K562 (cell line): ENCODE data around the gene TMEM128. TPM values are rescaled to one million over a fixed set of nuclear protein-coding genes. Genes with fewer than 3 reads are reported as not detected.

Experiments
- BCOR ChIP-seq: fragments of 450-650 bp; IDR thresholded peaks from 2 replicates; pipeline ENCODE4 v1.6.1; 2016
- CHD1 ChIP-seq: fragments of 200-600 bp; sonication (generic); IDR thresholded peaks from one replicate; pipeline ENCODE4 v1.6.1; 2012; ENCODE audit warnings: mild to moderate bottlenecking, moderate library complexity, low read length, inconsistent platforms
- COPS2 ChIP-seq: fragments of 450-650 bp; conservative IDR thresholded peaks from 2 replicates; pipeline ENCODE4 v1.6.1; 2016; ENCODE audit warnings: mild to moderate bottlenecking, moderate library complexity
- EP300 ChIP-seq: IDR thresholded peaks from 2 replicates; pipeline ENCODE4 v1.6.1; 2012; ENCODE audit warnings: low read length, improper control_type of control experiment
- FIP1L1 ChIP-seq: fragments of 200-400 bp; formaldehyde crosslinking; IDR thresholded peaks from 2 replicates; pipeline ENCODE4 v1.6.1; 2018; ENCODE audit warnings: mild to moderate bottlenecking, low read depth, low read length; ENCODE audit not compliant: poor library complexity, severe bottlenecking
- FOXP1 ChIP-seq: sonication (generic); formaldehyde crosslinking; IDR thresholded peaks from 2 replicates; pipeline ENCODE4 v1.8.0; 2022; ENCODE audit warnings: mild to moderate bottlenecking, missing genetic modification reagents
- GABPB2 ChIP-seq: fragments of 250-450 bp; sonication (Bioruptor Pico); conservative IDR thresholded peaks from 2 replicates; pipeline ENCODE4 v1.5.1; 2021; ENCODE audit warnings: mild to moderate bottlenecking
- HMG20A ChIP-seq: fragments of 450-650 bp; formaldehyde crosslinking; conservative IDR thresholded peaks from 2 replicates; pipeline ENCODE4 v1.4.0; 2020; ENCODE audit warnings: mild to moderate bottlenecking, mixed read lengths
- NFIC ChIP-seq: fragments of 450-650 bp; IDR thresholded peaks from 2 replicates; pipeline ENCODE4 v1.6.1; 2017; ENCODE audit warnings: mild to moderate bottlenecking, inconsistent platforms
- NFRKB ChIP-seq: fragments of 450-650 bp; IDR thresholded peaks from 2 replicates; pipeline ENCODE4 v1.6.1; 2016; ENCODE audit warnings: low read depth
- PYGO2 ChIP-seq: fragments of 450-650 bp; IDR thresholded peaks from 2 replicates; pipeline ENCODE4 v1.6.1; 2016; ENCODE audit warnings: mild to moderate bottlenecking, missing genetic modification characterization, moderate library complexity, missing compliant biosample characterization
- RBM17 ChIP-seq: fragments of 200-400 bp; formaldehyde crosslinking; IDR thresholded peaks from 2 replicates; pipeline ENCODE4 v1.6.1; 2017; ENCODE audit warnings: low read depth, mild to moderate bottlenecking, low read length, borderline replicate concordance
- SIN3A ChIP-seq, 2 experiments: fragments of 150-350 bp in 1 of 2; IDR thresholded peaks; 2 replicates each; pipeline ENCODE4 v1.6.1; 2011 to 2016; ENCODE audit warnings: borderline replicate concordance in 2 of 2, low read depth in 2 of 2, low read length in 2 of 2, mild to moderate bottlenecking in 2 of 2, moderate library complexity in 2 of 2; ENCODE audit not compliant: control insufficient read depth in 1 of 2
- SIX5 ChIP-seq, 2 experiments: IDR thresholded peaks; 2 replicates each; pipeline ENCODE4 v1.6.1; 2011; ENCODE audit warnings: low read length in 2 of 2, borderline replicate concordance in 1 of 2, low read depth in 1 of 2, mild to moderate bottlenecking in 1 of 2, moderate library complexity in 1 of 2; ENCODE audit not compliant: insufficient read depth in 1 of 2
- ZNF140 ChIP-seq: fragments of 250-450 bp; sonication (Bioruptor Pico); IDR thresholded peaks from 2 replicates; pipeline ENCODE4 v1.8.0; 2021; ENCODE audit warnings: moderate library complexity, mild to moderate bottlenecking, inconsistent platforms
- ZNF175 ChIP-seq: fragments of 200-800 bp; sonication (Bioruptor generic); IDR thresholded peaks from 2 replicates; pipeline ENCODE4 v1.6.1; 2016; ENCODE audit warnings: low read depth, mild to moderate bottlenecking, missing genetic modification characterization, missing compliant biosample characterization
- ZNF347 ChIP-seq: fragments of 450-650 bp; formaldehyde crosslinking; IDR thresholded peaks from 2 replicates; pipeline ENCODE4 v1.4.0; 2020; ENCODE audit warnings: low read depth, mild to moderate bottlenecking, moderate library complexity
- polyA plus RNA-seq, 8 experiments: library from polyadenylated mRNA; depleted of rRNA in 4 of 8; stranded (reverse) in 5 of 8; unstranded in 3 of 8; fragments of >200 nt; fragmentation: Nextera tagmentation in 2 of 8; fragmentation: Illumina TruSeq in 1 of 8; extraction: Ambion mirVana in 2 of 8; extraction: Trizol in 1 of 8; gene quantifications; 2 replicates each; pipeline versions ENCODE4 v1.2.1 to v1.2.3, GENCODE V29; 2011 to 2014; ENCODE audit warnings: inconsistent platforms in 1 of 8, missing spikeins in 1 of 8
- total RNA-seq, 7 experiments: library from RNA; depleted of rRNA in 6 of 7; stranded (reverse); fragments of >200 nt in 6 of 7; fragmentation: Illumina TruSeq in 2 of 7; extraction: Trizol in 2 of 7; gene quantifications; 2 replicates each; pipeline versions ENCODE4 v1.2.1 to v1.2.3, GENCODE V29; 2011 to 2021; ENCODE audit warnings: low replicate concordance in 1 of 7
- TF ChIP-seq, protein P1 (sequence below): sonication (generic); formaldehyde crosslinking; IDR thresholded peaks from 2 replicates; pipeline ENCODE4 v1.8.0; 2022; ENCODE audit warnings: mild to moderate bottlenecking, missing genetic modification reagents
- TF ChIP-seq, protein P2 (sequence below): fragments of 450-650 bp; formaldehyde crosslinking; conservative IDR thresholded peaks from 2 replicates; pipeline ENCODE4 v1.4.0; 2022; ENCODE audit warnings: mild to moderate bottlenecking, missing genetic modification characterization
- TF ChIP-seq, protein P3 (sequence below): sonication (generic); IDR thresholded peaks from 2 replicates; pipeline ENCODE4 v1.6.1; 2016
- TF ChIP-seq, protein P4 (sequence below): fragments of 250-450 bp; sonication (Bioruptor Pico); IDR thresholded peaks from 2 replicates; pipeline ENCODE4 v1.5.1; 2021; ENCODE audit warnings: mild to moderate bottlenecking

The TMEM128 gene
- total and polyA plus RNA-seq, 9 of the 15 experiments (the other 6 are each of a cell fraction or from before 2014, with no cell fraction given) = 9.1 to 40.0 (median 14.3) TPM

DNA sequence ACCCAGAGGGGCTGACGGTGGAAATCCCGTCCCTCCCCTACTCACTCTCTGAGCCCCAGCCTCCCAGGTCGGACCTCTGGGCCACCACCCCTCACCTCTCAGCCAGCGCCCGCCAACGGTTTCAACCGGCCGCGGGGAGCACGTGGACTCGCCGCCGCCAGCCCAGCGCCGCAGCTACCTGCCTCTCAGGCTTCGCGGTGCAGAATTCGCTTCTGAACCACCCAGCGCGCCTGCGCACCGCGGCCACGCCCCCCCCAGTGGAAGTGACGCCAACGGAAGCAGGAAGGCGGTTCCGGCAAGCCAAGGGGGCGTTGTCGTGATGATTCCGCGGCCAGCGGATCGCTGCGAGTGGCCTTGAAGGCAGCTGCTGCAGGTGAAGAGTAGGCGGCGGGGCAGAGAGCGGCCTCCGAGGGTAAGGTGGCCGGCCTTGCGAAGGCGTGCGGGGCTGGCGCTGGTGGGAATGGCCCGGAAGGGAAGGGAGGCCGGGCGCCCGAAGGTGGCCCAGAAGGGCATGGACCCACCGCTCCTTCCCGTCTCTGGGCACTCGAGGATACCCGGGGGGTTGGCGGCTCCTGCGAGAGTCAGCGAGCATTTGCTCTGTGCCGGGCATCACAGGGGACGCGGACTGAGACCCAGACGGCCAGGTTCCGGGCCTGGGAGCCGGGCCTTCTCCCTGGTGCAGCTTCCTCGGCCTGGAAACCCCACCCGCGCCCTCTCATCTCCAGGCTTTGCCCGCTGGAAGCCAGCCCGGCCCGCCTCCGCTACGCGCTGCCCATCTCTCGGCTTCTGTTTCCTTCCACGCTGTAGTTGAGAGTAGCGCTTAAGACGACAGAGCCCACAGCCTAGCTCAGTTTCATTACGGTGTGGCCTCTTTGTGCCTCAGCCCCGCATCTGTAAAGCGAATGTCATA is 42.2 kb upstream of the TMEM128 start, which contains the start of the genes LYAR and ZBTB49 (continued):
- TF ChIP-seq, protein P1, sequence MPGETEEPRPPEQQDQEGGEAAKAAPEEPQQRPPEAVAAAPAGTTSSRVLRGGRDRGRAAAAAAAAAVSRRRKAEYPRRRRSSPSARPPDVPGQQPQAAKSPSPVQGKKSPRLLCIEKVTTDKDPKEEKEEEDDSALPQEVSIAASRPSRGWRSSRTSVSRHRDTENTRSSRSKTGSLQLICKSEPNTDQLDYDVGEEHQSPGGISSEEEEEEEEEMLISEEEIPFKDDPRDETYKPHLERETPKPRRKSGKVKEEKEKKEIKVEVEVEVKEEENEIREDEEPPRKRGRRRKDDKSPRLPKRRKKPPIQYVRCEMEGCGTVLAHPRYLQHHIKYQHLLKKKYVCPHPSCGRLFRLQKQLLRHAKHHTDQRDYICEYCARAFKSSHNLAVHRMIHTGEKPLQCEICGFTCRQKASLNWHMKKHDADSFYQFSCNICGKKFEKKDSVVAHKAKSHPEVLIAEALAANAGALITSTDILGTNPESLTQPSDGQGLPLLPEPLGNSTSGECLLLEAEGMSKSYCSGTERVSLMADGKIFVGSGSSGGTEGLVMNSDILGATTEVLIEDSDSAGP (CRISPR knock-in tag) = no peak
- TF ChIP-seq FIP1L1 = no peak
- TF ChIP-seq, protein P2, sequence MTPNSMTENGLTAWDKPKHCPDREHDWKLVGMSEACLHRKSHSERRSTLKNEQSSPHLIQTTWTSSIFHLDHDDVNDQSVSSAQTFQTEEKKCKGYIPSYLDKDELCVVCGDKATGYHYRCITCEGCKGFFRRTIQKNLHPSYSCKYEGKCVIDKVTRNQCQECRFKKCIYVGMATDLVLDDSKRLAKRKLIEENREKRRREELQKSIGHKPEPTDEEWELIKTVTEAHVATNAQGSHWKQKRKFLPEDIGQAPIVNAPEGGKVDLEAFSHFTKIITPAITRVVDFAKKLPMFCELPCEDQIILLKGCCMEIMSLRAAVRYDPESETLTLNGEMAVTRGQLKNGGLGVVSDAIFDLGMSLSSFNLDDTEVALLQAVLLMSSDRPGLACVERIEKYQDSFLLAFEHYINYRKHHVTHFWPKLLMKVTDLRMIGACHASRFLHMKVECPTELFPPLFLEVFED (CRISPR knock-in tag) = no peak
- no peak for TF ChIP-seq BCOR
- TF ChIP-seq NFRKB = no peak
- TF ChIP-seq ZNF347 (CRISPR knock-in tag) = no peak
- no peak for TF ChIP-seq CHD1
- TF ChIP-seq GABPB2 (CRISPR knock-in tag) = no peak
- peak; percentile 34; the same call in 1 of the 2 replicates for TF ChIP-seq NFIC
- TF ChIP-seq HMG20A (CRISPR knock-in tag) = no peak
- no peak for TF ChIP-seq RBM17
- no peak for TF ChIP-seq SIX5 (IDR thresholded peaks at IDR 0.05; ENCODE audit: borderline replicate concordance in 1 of 2, insufficient read depth in 1 of 2, low read depth in 1 of 2, low read length in 2 of 2)
- TF ChIP-seq, protein P3, sequence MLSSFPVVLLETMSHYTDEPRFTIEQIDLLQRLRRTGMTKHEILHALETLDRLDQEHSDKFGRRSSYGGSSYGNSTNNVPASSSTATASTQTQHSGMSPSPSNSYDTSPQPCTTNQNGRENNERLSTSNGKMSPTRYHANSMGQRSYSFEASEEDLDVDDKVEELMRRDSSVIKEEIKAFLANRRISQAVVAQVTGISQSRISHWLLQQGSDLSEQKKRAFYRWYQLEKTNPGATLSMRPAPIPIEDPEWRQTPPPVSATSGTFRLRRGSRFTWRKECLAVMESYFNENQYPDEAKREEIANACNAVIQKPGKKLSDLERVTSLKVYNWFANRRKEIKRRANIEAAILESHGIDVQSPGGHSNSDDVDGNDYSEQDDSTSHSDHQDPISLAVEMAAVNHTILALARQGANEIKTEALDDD = no peak
- peak; percentile 51; the same call in 1 of the 2 replicates for TF ChIP-seq FOXP1
- TF ChIP-seq ZNF140 (CRISPR knock-in tag) = no peak
- TF ChIP-seq, protein P4, sequence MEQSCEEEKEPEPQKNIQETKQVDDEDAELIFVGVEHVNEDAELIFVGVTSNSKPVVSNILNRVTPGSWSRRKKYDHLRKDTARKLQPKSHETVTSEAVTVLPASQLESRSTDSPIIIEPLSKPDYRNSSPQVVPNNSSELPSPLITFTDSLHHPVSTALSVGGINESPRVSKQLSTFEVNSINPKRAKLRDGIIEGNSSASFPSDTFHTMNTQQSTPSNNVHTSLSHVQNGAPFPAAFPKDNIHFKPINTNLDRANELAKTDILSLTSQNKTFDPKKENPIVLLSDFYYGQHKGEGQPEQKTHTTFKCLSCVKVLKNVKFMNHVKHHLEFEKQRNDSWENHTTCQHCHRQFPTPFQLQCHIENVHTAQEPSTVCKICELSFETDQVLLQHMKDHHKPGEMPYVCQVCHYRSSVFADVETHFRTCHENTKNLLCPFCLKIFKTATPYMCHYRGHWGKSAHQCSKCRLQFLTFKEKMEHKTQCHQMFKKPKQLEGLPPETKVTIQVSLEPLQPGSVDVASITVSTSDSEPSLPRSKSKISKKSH (CRISPR knock-in tag) = no peak
- peak; percentile 93 to 96; a peak in 3 of 4 replicates for TF ChIP-seq SIN3A (IDR thresholded peaks at IDR 0.05; ENCODE audit: borderline replicate concordance in 2 of 2, control insufficient read depth in 1 of 2, low read depth in 2 of 2, low read length in 2 of 2)
- no peak for TF ChIP-seq PYGO2 (tag)
- no peak for TF ChIP-seq ZNF175 (CRISPR knock-in tag)
- TF ChIP-seq COPS2 = no peak
- no peak for TF ChIP-seq EP300
